Smooth muscle cell (in vitro differentiated cells): ENCODE data around the gene RANBP10. TPM values are rescaled to one million over a fixed set of nuclear protein-coding genes. Genes with fewer than 3 reads are reported as not detected.

ENCODE experiments used
- DNase-seq: peaks from one replicate; lab custom pipeline; 2025; ENCODE audit not compliant: unreplicated experiment; lab: John Stamatoyannopoulos, UW
- H2AFZ ChIP-seq: fragments of 200-600 bp; sonication (generic); 2 replicates; pipeline ENCODE4 v1.6.0; 2016; ENCODE audit warnings: antibody characterized with exemption, low read depth, mild to moderate bottlenecking
- H3F3A ChIP-seq: fragments of 200-600 bp; sonication (generic); 2 replicates; pipeline ENCODE4 v1.6.0; 2017; ENCODE audit warnings: antibody characterized with exemption, low read depth
- H3K27ac ChIP-seq: fragments of 200-600 bp; sonication (generic); 2 replicates; pipeline ENCODE4 v1.5.1; 2016; ENCODE audit warnings: low read depth, mild to moderate bottlenecking
- H3K27me3 ChIP-seq: fragments of 200-600 bp; sonication (generic); 2 replicates; pipeline ENCODE4 v1.6.1; 2016; ENCODE audit warnings: low read depth, mild to moderate bottlenecking
- H3K36me3 ChIP-seq: fragments of 200-600 bp; sonication (generic); 2 replicates; pipeline ENCODE4 v1.5.1; 2016; ENCODE audit warnings: low read depth
- H3K4me1 ChIP-seq: fragments of 200-600 bp; sonication (generic); 2 replicates; pipeline ENCODE4 v1.5.1; 2016; ENCODE audit warnings: low read depth
- H3K4me2 ChIP-seq: fragments of 200-600 bp; sonication (generic); 2 replicates; pipeline ENCODE4 v1.6.0; 2016; ENCODE audit warnings: mild to moderate bottlenecking
- H3K4me3 ChIP-seq: fragments of 200-600 bp; sonication (generic); 2 replicates; pipeline ENCODE4 v1.5.1; 2016; ENCODE audit warnings: mild to moderate bottlenecking
- H3K79me2 ChIP-seq: fragments of 200-600 bp; sonication (generic); 2 replicates; pipeline ENCODE4 v1.6.0; 2016; ENCODE audit warnings: low read depth, mild to moderate bottlenecking
- H3K9ac ChIP-seq: fragments of 200-600 bp; sonication (generic); 2 replicates; pipeline ENCODE4 v1.6.0; 2016; ENCODE audit warnings: low read depth
- H3K9me3 ChIP-seq: fragments of 200-600 bp; sonication (generic); replicated peaks from 2 replicates; pipeline ENCODE4 v1.5.1; 2016; ENCODE audit warnings: low read depth
- H4K20me1 ChIP-seq: fragments of 200-600 bp; sonication (generic); 2 replicates; pipeline ENCODE4 v1.6.0; 2016; ENCODE audit warnings: low read depth
- CTCF ChIP-seq: fragments of 200-600 bp; sonication (generic); IDR thresholded peaks from 2 replicates; pipeline ENCODE4 v1.5.1; 2017; ENCODE audit warnings: borderline replicate concordance, mild to moderate bottlenecking, antibody characterized with exemption; ENCODE audit not compliant: insufficient read depth, poor library complexity, severe bottlenecking
- WGBS: methylation state at CpG from one replicate; pipeline ENCODE4 v1.1.7; 2016; ENCODE audit warnings: low lambda C conversion rate; 5-methylcytosine and 5-hydroxymethylcytosine counted together
- polyA plus RNA-seq: library from polyadenylated mRNA; unstranded; fragments of >200 nt; fragmentation: Nextera tagmentation; extraction: Ambion mirVana; gene quantifications from 2 replicates; pipeline ENCODE4 v1.2.1, GENCODE V29; 2016
- total RNA-seq: library from RNA; depleted of rRNA; stranded (reverse); fragments of >200 nt; gene quantifications from 2 replicates; pipeline ENCODE4 v1.2.3, GENCODE V29; 2014

The RANBP10 gene
- total and polyA plus RNA-seq, 2 experiments from 2014 or later: 4.6 to 5.9 TPM

DNA sequence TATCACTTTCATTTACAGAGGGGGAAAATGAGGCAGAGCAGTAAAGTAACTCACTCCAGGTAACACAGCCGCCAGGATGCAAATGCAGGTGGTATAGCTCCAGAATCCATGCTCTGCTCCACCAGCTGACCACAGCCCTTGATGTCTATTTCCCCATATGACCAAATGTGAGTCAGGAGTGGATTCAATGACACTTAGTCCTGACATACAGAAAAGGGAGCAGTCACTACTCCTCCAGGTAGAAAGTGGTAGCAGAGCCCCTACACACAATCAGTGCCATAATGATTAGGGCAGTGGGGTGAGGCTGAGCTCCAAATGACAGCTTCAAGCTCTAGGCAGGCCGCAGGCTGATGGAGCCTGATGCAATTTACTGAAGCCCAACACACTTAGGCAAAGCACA, 44.0 kb downstream of the RANBP10 start:
- H3F3A ChIP-seq: peaks cover 9% of the 10 kb centered on the region
- H3K79me2 ChIP-seq: no peaks in the 10 kb centered on the region
- H4K20me1 ChIP-seq: peaks cover 88% of the 10 kb centered on the region
- H2AFZ ChIP-seq: no peak overlapping the region
- no peak overlapping the region for H3K4me3 ChIP-seq
- TF ChIP-seq CTCF: no peak
- DNase-seq: no peak
- H3K9me3 ChIP-seq: no peaks in the 10 kb centered on the region
- no peaks in the 10 kb centered on the region for H3K27me3 ChIP-seq
- H3K27ac ChIP-seq: no peak overlapping the region
- H3K4me2 ChIP-seq: no peak overlapping the region
- no peaks in the 10 kb centered on the region for H3K36me3 ChIP-seq
- no peaks in the 10 kb centered on the region for H3K4me1 ChIP-seq
- H3K9ac ChIP-seq: no peak overlapping the region
- WGBS: 98% methylated on average over 2 of the region's 2 CpGs

- WGBS: 96% methylated on average over 1 of the region's 1 CpG
Measured at GRCh38 chr16:67761924-67762323, 44.4 kb downstream of the RANBP10 start.

DNA sequence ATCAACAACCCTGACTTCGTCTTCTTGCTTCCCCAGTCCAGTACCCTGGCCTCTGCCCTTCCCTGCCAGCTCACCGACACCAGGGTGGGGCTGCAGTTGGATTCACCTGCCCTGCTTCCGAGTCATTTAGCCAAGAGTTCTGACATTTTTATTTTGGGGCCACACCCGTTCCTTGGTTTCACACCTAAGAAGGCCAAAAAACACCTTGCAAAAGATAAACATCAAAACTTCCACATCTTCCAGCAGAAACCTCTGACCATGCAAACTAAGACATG, 45.5 kb downstream of the RANBP10 start:
- 75% methylated on average over 4 of the region's 4 CpGs for WGBS
- Histone ChIP-seq H2AFZ (no peak overlapping the region), H3F3A (no peaks in the 10 kb centered on the region), H3K4me1 (no peaks in the 10 kb centered on the region), H3K4me3 (no peak overlapping the region), H3K27ac (no peak overlapping the region), H3K79me2 (no peaks in the 10 kb centered on the region), H3K9ac (no peak overlapping the region), H3K9me3 (no peaks in the 10 kb centered on the region), H3K27me3 (no peaks in the 10 kb centered on the region), H3K4me2 (no peak overlapping the region), H4K20me1 (peaks cover 84% of the 10 kb centered on the region), H3K36me3 (no peaks in the 10 kb centered on the region)
- no peak for DNase-seq
- no peak for TF ChIP-seq CTCF

More at GRCh38 chr16:67761924-67762323, 44.4 kb downstream of the RANBP10 start:
- Histone ChIP-seq H3K4me3 (no peak overlapping the region), H3F3A (peaks cover 8% of the 10 kb centered on the region), H3K4me1 (no peaks in the 10 kb centered on the region), H3K27ac (no peak overlapping the region), H3K9me3 (no peaks in the 10 kb centered on the region), H3K27me3 (no peaks in the 10 kb centered on the region), H3K9ac (no peak overlapping the region), H3K79me2 (no peaks in the 10 kb centered on the region), H4K20me1 (peaks cover 87% of the 10 kb centered on the region), H3K4me2 (no peak overlapping the region), H3K36me3 (no peaks in the 10 kb centered on the region), H2AFZ (no peak overlapping the region)
- DNase-seq: no peak
- no peak for TF ChIP-seq CTCF

DNA sequence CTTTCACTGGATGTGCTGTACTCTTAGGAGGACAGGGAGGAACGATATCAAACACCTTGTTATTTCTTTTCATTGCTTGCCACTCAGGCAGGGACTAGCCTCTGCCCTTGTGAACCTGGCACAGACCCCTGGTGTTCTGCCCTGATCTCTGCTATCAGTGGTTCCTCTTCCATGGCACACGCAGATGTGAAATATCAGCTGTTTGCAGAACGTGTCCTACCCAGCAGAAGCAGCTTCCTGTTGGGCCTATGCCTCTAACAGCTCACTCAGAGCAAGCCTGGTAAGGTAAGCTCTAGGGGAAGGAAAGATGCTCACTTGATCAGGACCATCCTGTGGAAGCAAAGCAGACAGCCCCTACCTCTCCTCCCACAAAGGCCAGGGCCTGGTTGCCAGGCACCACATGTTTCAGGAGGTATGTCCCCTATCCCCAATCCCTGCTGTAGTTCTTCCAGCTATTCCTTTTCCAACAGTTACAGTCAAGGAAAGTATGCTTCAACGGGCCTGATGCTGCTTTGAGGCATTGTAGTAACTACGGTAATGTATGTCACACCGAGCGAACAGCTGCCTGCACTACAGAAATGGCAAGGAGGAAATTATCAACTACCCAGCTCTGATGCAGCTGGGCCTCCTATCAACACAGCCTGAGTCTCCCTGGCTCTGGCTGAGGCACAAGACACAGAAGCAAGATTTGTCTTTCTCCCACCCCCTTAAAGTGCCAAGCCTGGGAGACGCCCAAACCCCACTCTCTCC, 46.0 kb downstream of the RANBP10 start:
- no peak overlapping the region for H3K27ac ChIP-seq
- WGBS: 93% methylated on average over 8 of the region's 8 CpGs

More for the DNA sequence above, 46.0 kb downstream of the RANBP10 start:
- no peaks in the 10 kb centered on the region for H3K4me1 ChIP-seq
- no peak overlapping the region for H3K9ac ChIP-seq
- H2AFZ ChIP-seq: no peak overlapping the region
- no peak for DNase-seq
- no peaks in the 10 kb centered on the region for H3K27me3 ChIP-seq
- no peaks in the 10 kb centered on the region for H3F3A ChIP-seq
- H3K79me2 ChIP-seq: no peaks in the 10 kb centered on the region
- no peaks in the 10 kb centered on the region for H3K36me3 ChIP-seq
- peaks cover 88% of the 10 kb centered on the region for H4K20me1 ChIP-seq
- H3K4me2 ChIP-seq: no peak overlapping the region
- no peaks in the 10 kb centered on the region for H3K9me3 ChIP-seq
- no peak overlapping the region for H3K4me3 ChIP-seq
- no peak for TF ChIP-seq CTCF
